ENCODE results near the gene SLX4IP. TPM values are rescaled to one million over a fixed set of nuclear protein-coding genes. Genes with fewer than 3 reads are reported as not detected.
A peak's percentile ranks its signal among the peaks of the same experiment; 100 is the strongest.

The SLX4IP gene
- total and polyA plus RNA-seq, 2 of the 13 experiments (the other 11 are each of a cell fraction or from before 2014, with no cell fraction given): 3.6 to 7.3 TPM

DNA sequence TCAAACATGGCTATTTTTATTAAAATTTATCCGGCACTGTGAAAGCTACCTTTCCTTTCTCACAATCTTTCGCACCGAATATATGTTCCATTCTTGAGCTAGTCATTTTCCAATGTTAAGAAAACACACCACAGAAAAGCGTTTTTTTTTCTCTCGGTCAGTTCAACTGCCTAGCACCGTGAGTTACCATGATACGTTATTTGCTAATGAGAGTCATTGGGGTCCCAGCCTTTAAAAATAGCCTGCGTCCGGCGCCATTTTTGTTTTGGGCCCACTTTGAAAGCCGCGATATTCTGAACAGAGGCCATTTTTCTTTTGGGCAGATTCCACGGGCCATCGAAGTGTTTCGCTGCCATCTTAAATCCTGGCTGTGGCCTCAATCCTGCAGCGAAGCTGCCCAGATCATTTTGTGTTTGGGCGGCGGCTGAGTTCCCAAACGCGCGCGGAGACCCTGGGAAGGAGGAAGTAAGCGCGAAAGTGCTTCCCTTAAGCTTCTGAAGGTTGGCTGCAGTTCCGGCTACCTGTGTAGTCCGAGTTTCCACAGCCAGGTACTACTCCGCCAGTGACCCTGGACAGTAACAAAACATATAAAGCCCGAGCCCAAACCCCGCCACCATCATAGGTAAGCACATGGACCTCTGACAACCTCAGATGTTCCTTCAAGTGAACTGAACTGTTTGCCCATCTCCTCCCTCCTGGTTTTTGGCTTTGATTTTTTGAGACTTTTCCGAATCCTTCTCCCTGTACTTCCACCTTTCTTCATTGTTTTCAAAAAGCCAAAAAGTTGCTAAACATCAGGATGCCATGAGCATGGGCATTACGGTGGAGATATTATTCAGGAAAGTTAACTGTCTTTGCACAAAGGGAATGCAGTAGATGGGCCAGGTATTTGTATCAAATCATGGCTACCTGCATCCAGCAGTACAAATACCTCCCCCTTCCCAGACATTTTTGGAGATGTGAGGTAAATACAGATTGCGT is at the start of gene SLX4IP (continued):
- TF ChIP-seq, protein P1, sequence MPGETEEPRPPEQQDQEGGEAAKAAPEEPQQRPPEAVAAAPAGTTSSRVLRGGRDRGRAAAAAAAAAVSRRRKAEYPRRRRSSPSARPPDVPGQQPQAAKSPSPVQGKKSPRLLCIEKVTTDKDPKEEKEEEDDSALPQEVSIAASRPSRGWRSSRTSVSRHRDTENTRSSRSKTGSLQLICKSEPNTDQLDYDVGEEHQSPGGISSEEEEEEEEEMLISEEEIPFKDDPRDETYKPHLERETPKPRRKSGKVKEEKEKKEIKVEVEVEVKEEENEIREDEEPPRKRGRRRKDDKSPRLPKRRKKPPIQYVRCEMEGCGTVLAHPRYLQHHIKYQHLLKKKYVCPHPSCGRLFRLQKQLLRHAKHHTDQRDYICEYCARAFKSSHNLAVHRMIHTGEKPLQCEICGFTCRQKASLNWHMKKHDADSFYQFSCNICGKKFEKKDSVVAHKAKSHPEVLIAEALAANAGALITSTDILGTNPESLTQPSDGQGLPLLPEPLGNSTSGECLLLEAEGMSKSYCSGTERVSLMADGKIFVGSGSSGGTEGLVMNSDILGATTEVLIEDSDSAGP (CRISPR knock-in tag; IDR thresholded peaks at IDR 0.05; ENCODE audit: borderline replicate concordance): peak; percentile 75; the same call in 1 of the 2 replicates
- TF ChIP-seq ZNF550 (CRISPR knock-in tag; IDR thresholded peaks at IDR 0.05; ENCODE audit: borderline replicate concordance) (peak; percentile 78; the same call in 1 of the 2 replicates), ZNF12 (CRISPR knock-in tag; IDR thresholded peaks at IDR 0.05) (peak; percentile 19; the same call in 1 of the 2 replicates), ETV6 (CRISPR knock-in tag; conservative IDR thresholded peaks at IDR 0.05) (peak; percentile 92), DNMT1 (CRISPR knock-in tag; IDR thresholded peaks at IDR 0.05) (no peak), ZNF143 (CRISPR knock-in tag; IDR thresholded peaks at IDR 0.05) (peak; percentile 92), RFXAP (CRISPR knock-in tag; IDR thresholded peaks at IDR 0.05; ENCODE audit: borderline replicate concordance) (peak; percentile 61; the same call in 1 of the 2 replicates), NFRKB (IDR thresholded peaks at IDR 0.05) (peak; percentile 97), SP1 (IDR thresholded peaks at IDR 0.05) (no peak), SP1 (CRISPR knock-in tag; IDR thresholded peaks at IDR 0.05) (peak; percentile 76), NR2F1 (CRISPR knock-in tag; IDR thresholded peaks at IDR 0.05) (peak in 1 of 2 experiments; percentile 48; a peak in 1 of 4 replicates), ZNF205 (CRISPR knock-in tag; IDR thresholded peaks at IDR 0.05) (peak; percentile 45; the same call in 1 of the 2 replicates), ZNF343 (CRISPR knock-in tag; IDR thresholded peaks at IDR 0.05) (no peak), ZNF24 (IDR thresholded peaks at IDR 0.05) (no peak; the same call in 1 of the 2 replicates), ZNF547 (CRISPR knock-in tag; IDR thresholded peaks at IDR 0.05) (peak; percentile 26)
- TF ChIP-seq, protein P2, sequence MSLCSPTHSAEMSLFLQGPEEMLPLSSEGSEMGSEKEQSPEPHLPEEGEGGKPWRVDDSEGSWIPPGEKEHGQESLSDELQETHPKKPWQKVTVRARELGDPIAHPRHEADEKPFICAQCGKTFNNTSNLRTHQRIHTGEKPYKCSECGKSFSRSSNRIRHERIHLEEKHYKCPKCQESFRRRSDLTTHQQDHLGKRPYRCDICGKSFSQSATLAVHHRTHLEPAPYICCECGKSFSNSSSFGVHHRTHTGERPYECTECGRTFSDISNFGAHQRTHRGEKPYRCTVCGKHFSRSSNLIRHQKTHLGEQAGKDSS (CRISPR knock-in tag; IDR thresholded peaks at IDR 0.05; ENCODE audit: borderline replicate concordance, low read depth): peak; percentile 77; the same call in 1 of the 2 replicates
- TF ChIP-seq, protein P3, sequence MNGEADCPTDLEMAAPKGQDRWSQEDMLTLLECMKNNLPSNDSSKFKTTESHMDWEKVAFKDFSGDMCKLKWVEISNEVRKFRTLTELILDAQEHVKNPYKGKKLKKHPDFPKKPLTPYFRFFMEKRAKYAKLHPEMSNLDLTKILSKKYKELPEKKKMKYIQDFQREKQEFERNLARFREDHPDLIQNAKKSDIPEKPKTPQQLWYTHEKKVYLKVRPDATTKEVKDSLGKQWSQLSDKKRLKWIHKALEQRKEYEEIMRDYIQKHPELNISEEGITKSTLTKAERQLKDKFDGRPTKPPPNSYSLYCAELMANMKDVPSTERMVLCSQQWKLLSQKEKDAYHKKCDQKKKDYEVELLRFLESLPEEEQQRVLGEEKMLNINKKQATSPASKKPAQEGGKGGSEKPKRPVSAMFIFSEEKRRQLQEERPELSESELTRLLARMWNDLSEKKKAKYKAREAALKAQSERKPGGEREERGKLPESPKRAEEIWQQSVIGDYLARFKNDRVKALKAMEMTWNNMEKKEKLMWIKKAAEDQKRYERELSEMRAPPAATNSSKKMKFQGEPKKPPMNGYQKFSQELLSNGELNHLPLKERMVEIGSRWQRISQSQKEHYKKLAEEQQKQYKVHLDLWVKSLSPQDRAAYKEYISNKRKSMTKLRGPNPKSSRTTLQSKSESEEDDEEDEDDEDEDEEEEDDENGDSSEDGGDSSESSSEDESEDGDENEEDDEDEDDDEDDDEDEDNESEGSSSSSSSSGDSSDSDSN (CRISPR knock-in tag; IDR thresholded peaks at IDR 0.05): 0 out of 2 replicates have a peak, but pooled peaks have one; percentile 49
- TF ChIP-seq, protein P4, sequence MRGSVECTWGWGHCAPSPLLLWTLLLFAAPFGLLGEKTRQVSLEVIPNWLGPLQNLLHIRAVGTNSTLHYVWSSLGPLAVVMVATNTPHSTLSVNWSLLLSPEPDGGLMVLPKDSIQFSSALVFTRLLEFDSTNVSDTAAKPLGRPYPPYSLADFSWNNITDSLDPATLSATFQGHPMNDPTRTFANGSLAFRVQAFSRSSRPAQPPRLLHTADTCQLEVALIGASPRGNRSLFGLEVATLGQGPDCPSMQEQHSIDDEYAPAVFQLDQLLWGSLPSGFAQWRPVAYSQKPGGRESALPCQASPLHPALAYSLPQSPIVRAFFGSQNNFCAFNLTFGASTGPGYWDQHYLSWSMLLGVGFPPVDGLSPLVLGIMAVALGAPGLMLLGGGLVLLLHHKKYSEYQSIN (CRISPR knock-in tag; IDR thresholded peaks at IDR 0.05; ENCODE audit: borderline replicate concordance): no peak
- TF ChIP-seq, protein P5, sequence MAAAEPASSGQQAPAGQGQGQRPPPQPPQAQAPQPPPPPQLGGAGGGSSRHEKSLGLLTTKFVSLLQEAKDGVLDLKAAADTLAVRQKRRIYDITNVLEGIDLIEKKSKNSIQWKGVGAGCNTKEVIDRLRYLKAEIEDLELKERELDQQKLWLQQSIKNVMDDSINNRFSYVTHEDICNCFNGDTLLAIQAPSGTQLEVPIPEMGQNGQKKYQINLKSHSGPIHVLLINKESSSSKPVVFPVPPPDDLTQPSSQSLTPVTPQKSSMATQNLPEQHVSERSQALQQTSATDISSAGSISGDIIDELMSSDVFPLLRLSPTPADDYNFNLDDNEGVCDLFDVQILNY (CRISPR knock-in tag; conservative IDR thresholded peaks at IDR 0.05): peak; percentile 74; the same call in 1 of the 2 replicates
- TF ChIP-seq, protein P6, sequence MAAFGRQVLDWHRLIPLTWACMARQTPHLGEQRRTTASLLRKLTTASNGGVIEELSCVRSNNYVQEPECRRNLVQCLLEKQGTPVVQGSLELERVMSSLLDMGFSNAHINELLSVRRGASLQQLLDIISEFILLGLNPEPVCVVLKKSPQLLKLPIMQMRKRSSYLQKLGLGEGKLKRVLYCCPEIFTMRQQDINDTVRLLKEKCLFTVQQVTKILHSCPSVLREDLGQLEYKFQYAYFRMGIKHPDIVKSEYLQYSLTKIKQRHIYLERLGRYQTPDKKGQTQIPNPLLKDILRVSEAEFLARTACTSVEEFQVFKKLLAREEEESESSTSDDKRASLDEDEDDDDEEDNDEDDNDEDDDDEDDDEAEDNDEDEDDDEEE (CRISPR knock-in tag; IDR thresholded peaks at IDR 0.05): peak; percentile 94
